Astrocyte (in vitro differentiated cells and primary cell): ENCODE results near the gene PSG1.

Source experiments
- CTCF ChIP-seq: IDR thresholded peaks from 2 replicates; pipeline ENCODE4 v1.5.1; 2011; ENCODE audit warnings: low read depth, mild to moderate bottlenecking, inconsistent platforms, low read length, moderate library complexity; ENCODE audit not compliant: insufficient read depth
- EZH2 ChIP-seq: IDR thresholded peaks from 2 replicates; pipeline ENCODE4 v1.6.1; 2012; ENCODE audit warnings: mild to moderate bottlenecking, low read length, inconsistent platforms; ENCODE audit not compliant: insufficient read depth

GRCh38 chr19:42831221-42832019 is 48.1 kb downstream of the PSG1 start:
- TF ChIP-seq CTCF (no peak), EZH2 (no peak)
